RWPE2 (cell line): Measurements from ENCODE around the gene HAX1.
"Not testable (repeated sequence)": the region's sequence is repeated elsewhere in the genome, so short reads cannot be mapped to it uniquely, and the experiment has no call there.

Experiments
- ATAC-seq: fragments of 200-7000 bp; cut with Tn5 transposase; 3 replicates; pipeline ENCODE4 v1.9.1; 2021; ENCODE audit warnings: low read depth
- DNase-seq: peaks from one replicate; pipeline ENCODE4 v3.0.0-alpha.2; 2020; ENCODE audit warnings: low spot score
- H3K27ac ChIP-seq: fragments of 450-650 bp; 2 replicates; pipeline ENCODE4 v1.5.1; 2017; ENCODE audit warnings: mild to moderate bottlenecking; ENCODE audit not compliant: poor library complexity, severe bottlenecking
- H3K27me3 ChIP-seq: fragments of 250-450 bp; sonication (Bioruptor Pico); 2 replicates; pipeline ENCODE4 v1.5.1; 2021; ENCODE audit warnings: mild to moderate bottlenecking, moderate library complexity; ENCODE audit not compliant: insufficient read depth, poor library complexity, severe bottlenecking
- H3K36me3 ChIP-seq: fragments of 250-450 bp; sonication (Bioruptor Pico); 2 replicates; pipeline ENCODE4 v1.5.1; 2020; ENCODE audit warnings: low read depth, mild to moderate bottlenecking, moderate library complexity
- H3K4me1 ChIP-seq: fragments of 250-450 bp; sonication (Bioruptor Pico); 2 replicates; pipeline ENCODE4 v1.5.1; 2021; ENCODE audit warnings: mild to moderate bottlenecking, moderate library complexity; ENCODE audit not compliant: insufficient read depth, poor library complexity, severe bottlenecking
- H3K4me3 ChIP-seq: fragments of 250-450 bp; sonication (Bioruptor Pico); 2 replicates; pipeline ENCODE4 v1.5.1; 2021; ENCODE audit warnings: mild to moderate bottlenecking, moderate library complexity; ENCODE audit not compliant: severe bottlenecking
- H3K9me3 ChIP-seq: fragments of 250-450 bp; sonication (Bioruptor Pico); 2 replicates; pipeline ENCODE4 v1.5.1; 2021; ENCODE audit warnings: mild to moderate bottlenecking, moderate library complexity; ENCODE audit not compliant: severe bottlenecking
- CTCF ChIP-seq: fragments of 450-650 bp; IDR thresholded peaks from one replicate; pipeline ENCODE4 v1.5.1; 2017; ENCODE audit warnings: mild to moderate bottlenecking, moderate library complexity; ENCODE audit not compliant: poor library complexity, severe bottlenecking

The HAX1 gene

DNA sequence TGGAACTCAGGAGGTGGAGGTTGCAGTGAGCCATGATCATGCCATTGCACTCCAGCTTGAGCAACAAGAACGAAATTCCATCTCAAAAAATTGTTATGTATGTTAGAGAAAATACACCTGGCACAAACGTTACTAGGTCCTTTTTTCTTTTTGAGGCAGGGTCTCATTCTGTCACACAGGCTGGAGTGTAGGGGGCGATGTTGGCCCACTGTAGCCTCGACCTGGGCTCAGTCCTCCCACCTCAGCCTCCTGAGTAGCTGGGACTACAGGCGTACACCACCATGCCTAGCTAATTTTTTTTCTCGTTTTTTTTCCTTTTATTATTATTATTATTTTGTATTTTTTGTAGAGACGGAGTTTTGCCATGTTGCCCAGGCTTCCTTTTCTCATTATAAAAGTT, 4.4 kb downstream of the HAX1 start:
- no peak for DNase-seq
- Histone ChIP-seq H3K36me3 (peaks cover 22% of the 10 kb centered on the region), H3K27me3 (no peaks in the 10 kb centered on the region), H3K27ac (no peak overlapping the region), H3K4me1 (peaks cover 3% of the 10 kb centered on the region), H3K9me3 (no peaks in the 10 kb centered on the region), H3K4me3 (no peak overlapping the region)
- TF ChIP-seq CTCF: no peak
- ATAC-seq: no peak

GRCh38 chr1:154287591-154287990, 15.2 kb downstream of the HAX1 start:
- H3K27ac ChIP-seq, ATAC-seq, DNase-seq: not testable (repeated sequence)

DNA sequence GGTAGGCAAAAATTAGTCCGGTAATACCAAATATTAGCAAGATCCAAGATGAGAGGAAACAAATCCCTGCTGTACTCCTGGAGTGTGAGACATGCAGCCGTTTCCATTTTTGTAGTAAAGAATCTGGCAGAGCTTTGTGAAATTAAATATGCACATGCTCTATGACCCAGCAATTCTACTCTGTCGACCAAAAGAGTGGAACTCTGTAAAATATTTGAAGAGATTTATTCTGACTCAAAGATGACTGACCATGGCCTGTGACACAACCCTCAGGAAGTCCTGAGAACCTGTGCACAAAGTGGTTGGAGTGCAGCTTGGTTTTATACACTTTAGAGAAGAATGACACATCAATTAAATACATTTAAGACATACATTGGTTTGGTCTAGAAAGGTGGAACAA, 16.2 kb downstream of the HAX1 start:
- ATAC-seq (no peak), DNase-seq (no peak)
- H3K4me3 ChIP-seq: no peak overlapping the region

More at GRCh38 chr1:154287591-154287990, 15.2 kb downstream of the HAX1 start:
- H3K4me1 ChIP-seq, H3K9me3 ChIP-seq, H3K4me3 ChIP-seq, H3K36me3 ChIP-seq, H3K27me3 ChIP-seq: not testable (repeated sequence)

GRCh38 chr1:154290921-154291320, 18.5 kb downstream of the HAX1 start:
- TF ChIP-seq CTCF: no peak
- ATAC-seq (no peak), DNase-seq (no peak)
- H3K4me3 ChIP-seq: no peak overlapping the region
- H3K36me3 ChIP-seq: no peaks in the 10 kb centered on the region
- H3K4me1 ChIP-seq: no peaks in the 10 kb centered on the region
- peaks cover 11% of the 10 kb centered on the region for H3K9me3 ChIP-seq
- peaks cover 6% of the 10 kb centered on the region for H3K27me3 ChIP-seq
- H3K27ac ChIP-seq: no peak overlapping the region

More for the DNA sequence above, 16.2 kb downstream of the HAX1 start:
- no peaks in the 10 kb centered on the region for H3K9me3 ChIP-seq
- H3K36me3 ChIP-seq: no peaks in the 10 kb centered on the region
- TF ChIP-seq CTCF: no peak
- no peaks in the 10 kb centered on the region for H3K4me1 ChIP-seq
- no peak overlapping the region for H3K27ac ChIP-seq
- peaks cover 6% of the 10 kb centered on the region for H3K27me3 ChIP-seq

- DNase-seq (no peak), ATAC-seq (no peak)
- H3K27me3 ChIP-seq: peaks cover 6% of the 10 kb centered on the region
- H3K27ac ChIP-seq: no peak overlapping the region
- H3K9me3 ChIP-seq: peaks cover 12% of the 10 kb centered on the region
- no peak for TF ChIP-seq CTCF
- H3K36me3 ChIP-seq: no peaks in the 10 kb centered on the region
- H3K4me3 ChIP-seq: no peak overlapping the region
- no peaks in the 10 kb centered on the region for H3K4me1 ChIP-seq
Observed at GRCh38 chr1:154295408-154296235, 23.2 kb downstream of the HAX1 start.
